MCF 10A (cell line): ENCODE measurements around the gene TAS2R40. TPM values are rescaled to one million over a fixed set of nuclear protein-coding genes. Genes with fewer than 3 reads are reported as not detected.

Experiments used
- BruUV-seq: library from RNA; stranded (reverse); fragments of 400-500 nt; replicated peaks from 2 replicates; lab custom pipeline; 2021; lab: Mats Ljungman, UMichigan
- CTCF ChIA-PET: fragments of 300-600 bp; sonication (Branson Sonifier 250); formaldehyde crosslinking; extraction: SDS; loops from one replicate; lab custom pipeline; 2021; ENCODE audit warnings: antibody characterized with exemption, inconsistent platforms; lab: Yijun Ruan, JAX
- POLR2A ChIA-PET: fragments of 300-600, 350-650 bp; sonication (Branson Sonifier 250); formaldehyde crosslinking; extraction: SDS; loops from one replicate; lab custom pipeline; 2020; ENCODE audit warnings: antibody characterized with exemption, inconsistent platforms; lab: Yijun Ruan, JAX
- DNase-seq: peaks from one replicate; pipeline ENCODE4 v3.0.0-alpha.2; 2018; ENCODE audit not compliant: unreplicated experiment
- H3K27ac Mint-ChIP-seq: one replicate; pipeline ENCODE4 v1.8.0; 2022; ENCODE audit warnings: mild to moderate bottlenecking, low read depth, mixed read lengths; ENCODE audit not compliant: unreplicated experiment
- H3K27me3 Mint-ChIP-seq: one replicate; pipeline ENCODE4 v1.8.0; 2022; ENCODE audit warnings: mixed read lengths; ENCODE audit not compliant: insufficient read depth, unreplicated experiment
- H3K36me3 Mint-ChIP-seq: one replicate; pipeline ENCODE4 v1.8.0; 2022; ENCODE audit warnings: mild to moderate bottlenecking, moderate library complexity, mixed read lengths; ENCODE audit not compliant: insufficient read depth, unreplicated experiment
- H3K4me1 Mint-ChIP-seq: one replicate; pipeline ENCODE4 v1.8.0; 2022; ENCODE audit warnings: mixed read lengths; ENCODE audit not compliant: insufficient read depth, unreplicated experiment
- H3K4me3 Mint-ChIP-seq: one replicate; pipeline ENCODE4 v1.8.0; 2022; ENCODE audit warnings: mild to moderate bottlenecking, moderate library complexity, mixed read lengths; ENCODE audit not compliant: unreplicated experiment
- H3K9me3 Mint-ChIP-seq: one replicate; pipeline ENCODE4 v1.8.0; 2022; ENCODE audit warnings: mixed read lengths; ENCODE audit not compliant: unreplicated experiment
- intact Hi-C: fragments of 100-400 bp; cut with micrococcal nuclease; formaldehyde crosslinking; loops from 2 replicates; pipeline ENCODE4 v1.14.1; 2022
- total RNA-seq: library from RNA; stranded (reverse); gene quantifications from 2 replicates; pipeline ENCODE4 v1.2.3, GENCODE V29; 2022
- TF ChIP-seq, protein P1 (sequence below): fragments of 200-600 bp; IDR thresholded peaks from one replicate; pipeline ENCODE4 v1.8.0; 2022; ENCODE audit warnings: antibody characterized with exemption, mild to moderate bottlenecking; ENCODE audit not compliant: unreplicated experiment

Gene TAS2R40
- total RNA-seq, 1 experiment from 2014 or later, result not detected

DNA sequence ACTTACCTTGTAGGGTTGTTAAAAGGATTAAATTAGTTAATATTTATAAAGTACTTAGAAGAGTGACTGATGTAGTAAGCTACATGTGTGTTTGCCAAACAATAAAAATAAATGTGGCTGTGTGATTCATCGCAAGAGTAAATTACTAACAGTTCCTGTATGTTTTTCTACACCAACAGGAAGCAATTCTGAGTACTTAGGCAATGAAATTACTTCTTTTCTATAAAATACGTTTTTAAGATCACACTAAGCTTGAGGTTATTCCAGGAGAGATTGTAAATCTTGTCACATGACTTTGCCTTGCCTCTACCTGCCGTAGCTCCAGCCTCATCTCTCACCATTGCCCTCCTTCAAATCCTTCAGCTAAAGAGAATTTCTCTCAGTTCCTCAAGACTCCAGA, 23.3 kb downstream of the TAS2R40 start:
- Mint-ChIP-seq H3K9me3 (no peaks in the 10 kb centered on the region), H3K4me3 (no peak overlapping the region), H3K36me3 (no peaks in the 10 kb centered on the region), H3K4me1 (peaks cover 14% of the 10 kb centered on the region), H3K27ac (no peak overlapping the region), H3K27me3 (no peaks in the 10 kb centered on the region)
- ChIA-PET POLR2A (interaction anchor here (0.5 kb wide), 1 partner anchor 688 kb away, joined by 3 read pairs; no protein-coding TSS in a partner anchor), CTCF (interaction anchor here (0.6 to 1.6 kb wide), 6 partner anchors 18 to 184 kb away, joined by 3 to 8 read pairs (median 4); partner anchors contain the start of gene GSTK1)
- intact Hi-C loops, result no loop called here
- TF ChIP-seq, protein P1, sequence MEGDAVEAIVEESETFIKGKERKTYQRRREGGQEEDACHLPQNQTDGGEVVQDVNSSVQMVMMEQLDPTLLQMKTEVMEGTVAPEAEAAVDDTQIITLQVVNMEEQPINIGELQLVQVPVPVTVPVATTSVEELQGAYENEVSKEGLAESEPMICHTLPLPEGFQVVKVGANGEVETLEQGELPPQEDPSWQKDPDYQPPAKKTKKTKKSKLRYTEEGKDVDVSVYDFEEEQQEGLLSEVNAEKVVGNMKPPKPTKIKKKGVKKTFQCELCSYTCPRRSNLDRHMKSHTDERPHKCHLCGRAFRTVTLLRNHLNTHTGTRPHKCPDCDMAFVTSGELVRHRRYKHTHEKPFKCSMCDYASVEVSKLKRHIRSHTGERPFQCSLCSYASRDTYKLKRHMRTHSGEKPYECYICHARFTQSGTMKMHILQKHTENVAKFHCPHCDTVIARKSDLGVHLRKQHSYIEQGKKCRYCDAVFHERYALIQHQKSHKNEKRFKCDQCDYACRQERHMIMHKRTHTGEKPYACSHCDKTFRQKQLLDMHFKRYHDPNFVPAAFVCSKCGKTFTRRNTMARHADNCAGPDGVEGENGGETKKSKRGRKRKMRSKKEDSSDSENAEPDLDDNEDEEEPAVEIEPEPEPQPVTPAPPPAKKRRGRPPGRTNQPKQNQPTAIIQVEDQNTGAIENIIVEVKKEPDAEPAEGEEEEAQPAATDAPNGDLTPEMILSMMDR, result no peak
- DNase-seq, result peak; percentile 35
- no TSS peak for BruUV-seq

DNA sequence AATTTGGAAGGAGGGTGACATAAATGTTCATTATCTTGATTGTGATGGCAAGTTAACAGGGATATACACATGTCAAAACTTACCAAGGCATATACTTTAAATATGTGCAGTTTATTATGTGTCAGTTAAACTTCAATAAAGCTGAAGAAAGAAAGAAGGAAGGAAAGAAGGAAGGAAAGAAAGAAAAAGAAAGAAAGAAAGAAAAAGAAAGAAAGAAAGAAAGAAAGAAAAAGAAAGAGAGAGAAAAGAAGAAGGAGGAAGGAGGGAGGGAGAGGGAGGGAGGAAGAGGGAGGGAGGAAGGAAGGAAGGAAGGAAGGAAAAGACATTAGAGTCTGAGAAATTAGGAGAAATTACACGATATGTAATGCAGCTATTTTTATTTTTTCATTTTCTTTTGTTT, 25.5 kb downstream of the TAS2R40 start:
- Mint-ChIP-seq H3K9me3 (no peaks in the 10 kb centered on the region), H3K4me1 (peaks cover 18% of the 10 kb centered on the region), H3K27me3 (no peaks in the 10 kb centered on the region), H3K27ac (no peak overlapping the region), H3K4me3 (no peak overlapping the region), H3K36me3 (no peaks in the 10 kb centered on the region)
- ChIA-PET CTCF (interaction anchor here (0.6 to 1.2 kb wide), 4 partner anchors 11 to 168 kb away, joined by 3 to 5 read pairs (median 3); no protein-coding TSS in a partner anchor), POLR2A (interaction anchor here (0.7 to 1.1 kb wide), 2 partner anchors 41 to 131 kb away, joined by 3 read pairs; partner anchors contain the start of gene CASP2)
- intact Hi-C loops, result no loop called here
- no peak for DNase-seq
- no TSS peak for BruUV-seq
- TF ChIP-seq, protein P1, result no peak

DNA sequence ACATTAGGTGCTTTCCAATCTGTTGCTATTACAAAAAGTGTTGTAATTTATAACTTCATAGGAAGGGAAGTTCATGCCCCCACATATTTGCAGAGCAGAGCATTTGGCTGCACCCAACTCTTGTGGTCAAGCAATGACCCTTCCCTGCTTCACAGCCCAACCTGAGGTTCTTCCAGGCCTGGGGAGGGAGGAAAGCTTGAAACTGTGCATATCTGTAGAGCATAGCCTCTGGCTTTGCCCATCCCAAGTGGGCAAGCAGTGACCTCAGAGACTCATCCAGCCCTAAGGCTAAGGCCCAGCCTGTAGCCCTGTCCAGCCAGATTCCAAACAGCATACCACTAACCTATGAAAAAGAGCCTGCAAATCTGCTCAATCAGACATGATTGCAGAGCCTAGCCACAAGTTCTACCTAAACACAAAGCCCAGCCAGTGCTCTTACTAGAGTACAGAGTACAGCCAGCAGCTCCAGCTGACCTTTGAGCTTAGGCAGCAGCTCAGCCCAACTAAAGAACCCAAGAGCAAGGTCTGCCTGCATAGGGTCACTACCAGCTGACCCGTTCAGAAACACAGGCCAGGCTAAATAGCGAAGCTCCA, 27.0 kb downstream of the TAS2R40 start:
- Mint-ChIP-seq H3K36me3 (no peaks in the 10 kb centered on the region), H3K4me3 (no peak overlapping the region), H3K4me1 (peaks cover 18% of the 10 kb centered on the region), H3K9me3 (no peaks in the 10 kb centered on the region), H3K27me3 (no peaks in the 10 kb centered on the region), H3K27ac (no peak overlapping the region)
- intact Hi-C loops, result no loop called here
- POLR2A ChIA-PET, result interaction anchor here (1.5 to 2.3 kb wide), 2 partner anchors 8 to 15 kb away, joined by 3 to 11 read pairs; partner anchors contain the start of gene GSTK1
- TF ChIP-seq, protein P1, result no peak
- DNase-seq, result peak; percentile 6
- BruUV-seq, result no TSS peak
- CTCF ChIA-PET, result interaction anchor here (0.6 to 2.7 kb wide), 6 partner anchors 8 to 183 kb away, joined by 3 to 44 read pairs (median 4); no protein-coding TSS in a partner anchor

DNA sequence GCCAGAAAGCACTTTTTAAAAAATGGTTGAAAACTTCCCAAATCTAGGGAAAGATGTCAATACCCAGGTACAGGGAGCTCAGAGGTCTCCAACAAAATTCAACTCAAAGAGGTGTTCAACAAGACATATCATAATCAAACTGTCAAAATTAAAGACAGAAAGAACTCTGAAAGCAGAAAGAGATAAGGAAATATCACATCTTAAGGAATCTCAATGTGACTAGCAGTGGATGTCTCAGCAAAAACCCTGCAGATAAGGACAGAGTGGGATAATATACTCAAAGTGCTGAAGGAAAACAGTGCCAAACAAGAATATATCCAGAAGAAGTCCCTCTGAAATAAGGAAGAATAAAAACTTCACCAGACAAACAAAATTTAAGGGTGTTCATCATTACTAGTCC, 28.4 kb downstream of the TAS2R40 start:
- intact Hi-C loops, result no loop called here
- H3K4me3 Mint-ChIP-seq, result no peak overlapping the region
- H3K27ac Mint-ChIP-seq, result no peak overlapping the region
- H3K9me3 Mint-ChIP-seq, result no peaks in the 10 kb centered on the region
- no peak for DNase-seq
- H3K27me3 Mint-ChIP-seq, result no peaks in the 10 kb centered on the region
- POLR2A ChIA-PET, result interaction anchor here (2.3 kb wide), 1 partner anchor 13 kb away, joined by 11 read pairs; the partner anchor contains the start of gene GSTK1
- no peaks in the 10 kb centered on the region for H3K36me3 Mint-ChIP-seq
- H3K4me1 Mint-ChIP-seq, result peaks cover 16% of the 10 kb centered on the region
- no TSS peak for BruUV-seq
- TF ChIP-seq, protein P1, result no peak
- CTCF ChIA-PET, result interaction anchor here (0.6 to 2.7 kb wide), 5 partner anchors 10 to 885 kb away, joined by 3 to 44 read pairs (median 3); no protein-coding TSS in a partner anchor
